Body of pancreas (tissue), 4 donors: ENCODE results near the gene MAPK1.
"Not testable (repeated sequence)": the region's sequence is repeated elsewhere in the genome, so short reads cannot be mapped to it uniquely, and the experiment has no call there.

Experiments used
- CTCF ChIP-seq, 7 experiments: fragments of 450-650 bp in 4 of 7; fragments of 200-600 bp in 3 of 7; sonication (generic) in 3 of 7; IDR thresholded peaks; one replicate each; pipeline ENCODE4 v1.5.1; 2016 to 2019; ENCODE audit warnings: antibody characterized with exemption in 7 of 7
- POLR2A ChIP-seq, 3 donors: fragments of 450-650 bp; IDR thresholded peaks; one replicate each; pipeline ENCODE4 v1.6.1; 2016; ENCODE audit warnings: antibody characterized with exemption in 3 of 3, mild to moderate bottlenecking in 2 of 3

GRCh38 chr22:21721195-21721852, 146.1 kb downstream of the MAPK1 start:
- TF ChIP-seq CTCF, POLR2A (IDR thresholded peaks at IDR 0.05): not testable (repeated sequence)
